ENCODE measurements around the gene NBL1. TPM values are rescaled to one million over a fixed set of nuclear protein-coding genes. Genes with fewer than 3 reads are reported as not detected.

The NBL1 gene
- total and polyA plus RNA-seq, 10 of the 15 experiments (the other 5 are each of a cell fraction or from before 2014, with no cell fraction given): 0.13 to 2.4 (median 0.81) TPM; not detected in 1

GRCh38 chr1:19665186-19665495 lies 21.0 kb downstream of the NBL1 start:
- Histone ChIP-seq H3K9me3 (replicated peaks; ENCODE audit: control insufficient read depth, insufficient read depth, low read length) (no peaks in the 10 kb centered on the region), H3K4me1 (ENCODE audit: control insufficient read depth, insufficient read depth, low read length) (peaks cover 6% of the 10 kb centered on the region; the same call in 1 of the 2 replicates), H3K9ac (ENCODE audit: control insufficient read depth, insufficient read depth, low read length) (no peak overlapping the region; the same call in 1 of the 2 replicates), H3K27me3 (replicated peaks in 1 of 2; ENCODE audit: control insufficient read depth in 2 of 2, insufficient read depth in 2 of 2, low read length in 1 of 2) (peaks cover 0 to 2% of the 10 kb centered on the region in 2 experiments; a peak in 1 of 4 replicates), H3K4me2 (ENCODE audit: control insufficient read depth, insufficient read depth) (peak overlapping the region; percentile 86; the same call in 1 of the 2 replicates), H2AFZ (ENCODE audit: control insufficient read depth, low read depth, low read length) (no peak overlapping the region), H3K4me3 (peak overlapping the region; percentile 41), H3K79me2 (ENCODE audit: control insufficient read depth, insufficient read depth, low read length) (no peaks in the 10 kb centered on the region), H4K20me1 (ENCODE audit: control insufficient read depth, insufficient read depth) (no peaks in the 10 kb centered on the region), H3K27ac (ENCODE audit: control insufficient read depth, insufficient read depth) (no peak overlapping the region), H3K36me3 (ENCODE audit: control insufficient read depth in 2 of 2, insufficient read depth in 2 of 2, low read length in 1 of 2) (no peaks in the 10 kb centered on the region)
- 0% methylated on average over 4 of the region's 23 CpGs for WGBS (ENCODE audit: insufficient coverage, insufficient replicate concordance, low lambda C conversion rate, missing lambda C conversion rate)
- ChIA-PET SMC1A (ENCODE audit: uncharacterized antibody, unreplicated experiment) (no interaction called here), CTCF (no interaction called here), RAD21 (ENCODE audit: unreplicated experiment) (no interaction called here), POLR2A (no interaction called here)
- DNase-seq (ENCODE audit: low read depth, low spot score): no peak
- FAIRE-seq: no peak
- TF ChIP-seq EGR1 (IDR thresholded peaks at IDR 0.05; ENCODE audit: borderline replicate concordance in 1 of 2, low read depth in 2 of 2, low read length in 2 of 2) (no peak), CBX5 (IDR thresholded peaks at IDR 0.05; ENCODE audit: low read depth) (no peak), E4F1 (IDR thresholded peaks at IDR 0.05; ENCODE audit: borderline replicate concordance, partially characterized antibody) (no peak), ZNF384 (IDR thresholded peaks at IDR 0.05; ENCODE audit: borderline replicate concordance, low read depth, low read length) (no peak), CBFB (IDR thresholded peaks at IDR 0.05; ENCODE audit: low read depth) (no peak), MAX (IDR thresholded peaks at IDR 0.05; ENCODE audit: low read depth, low read length) (no peak), ATF2 (IDR thresholded peaks at IDR 0.05; ENCODE audit: low read length) (no peak), SREBF2 (IDR thresholded peaks at IDR 0.05; ENCODE audit: low read length) (no peak), STAT3 (IDR thresholded peaks at IDR 0.05; ENCODE audit: low read depth, low read length) (no peak), FOS (IDR thresholded peaks at IDR 0.05; ENCODE audit: borderline replicate concordance, extremely low read depth, insufficient read length) (no peak)
- no peak for ATAC-seq
- no TSS peak for BruUV-seq (replicated peaks)
- in situ Hi-C loops (cut with MboI) (no loop called here), intact Hi-C loops (cut with micrococcal nuclease; ENCODE audit: unreplicated experiment) (no loop called here)

All from GM12878 (cell line).